Embryonic facial prominence (tissue), 1 donor: ENCODE results near the gene ADGRF1.
"Not testable (repeated sequence)": the region's sequence is repeated elsewhere in the genome, so short reads cannot be mapped to it uniquely, and the experiment has no call there.

Experiments used
- DNase-seq: peaks from one replicate; pipeline ENCODE4 v3.0.0-alpha.2; 2016; ENCODE audit errors: extremely low spot score

Gene ADGRF1

GRCh38 chr6:47022191-47022590 is 19.9 kb downstream of the ADGRF1 start:
- DNase-seq, result no peak

GRCh38 chr6:47019941-47020340 is 22.2 kb downstream of the ADGRF1 start:
- DNase-seq, result no peak

- DNase-seq, result no peak
These were observed 25.2 kb downstream of the ADGRF1 start for GRCh38 chr6:47016909-47017308.

- no peak for DNase-seq
These were observed 25.9 kb downstream of the ADGRF1 start for GRCh38 chr6:47016261-47016660.

GRCh38 chr6:47014401-47014800 is 27.7 kb downstream of the ADGRF1 start:
- DNase-seq, result no peak

GRCh38 chr6:47009583-47009982 is 32.5 kb downstream of the ADGRF1 start:
- DNase-seq, result no peak

GRCh38 chr6:47008397-47008763 is 33.8 kb downstream of the ADGRF1 start:
- DNase-seq, result no peak

- no peak for DNase-seq
These were observed 34.3 kb downstream of the ADGRF1 start for GRCh38 chr6:47007657-47008396.

- DNase-seq, result no peak
These were observed 36.6 kb downstream of the ADGRF1 start for GRCh38 chr6:47005486-47005885.

GRCh38 chr6:47004463-47004862 is 37.7 kb downstream of the ADGRF1 start:
- no peak for DNase-seq

GRCh38 chr6:47000842-47001241 is 41.3 kb downstream of the ADGRF1 start:
- DNase-seq, result no peak

- DNase-seq, result no peak
These were observed 43.6 kb downstream of the ADGRF1 start for GRCh38 chr6:46998436-46999017.

- DNase-seq, result no peak
These were observed 44.5 kb downstream of the ADGRF1 start for GRCh38 chr6:46997646-46998045.

GRCh38 chr6:46996860-46997641 is 45.1 kb downstream of the ADGRF1 start:
- no peak for DNase-seq

GRCh38 chr6:46994933-46995332 is 47.2 kb downstream of the ADGRF1 start:
- no peak for DNase-seq

- no peak for DNase-seq
These were observed 48.3 kb downstream of the ADGRF1 start for GRCh38 chr6:46993846-46994245.

GRCh38 chr6:46992391-46992790 is 49.7 kb downstream of the ADGRF1 start:
- not testable (repeated sequence) for DNase-seq

GRCh38 chr6:46990818-46991510 is 51.2 kb downstream of the ADGRF1 start:
- peak; percentile 43 for DNase-seq

- DNase-seq, result no peak
These were observed 52.0 kb downstream of the ADGRF1 start for GRCh38 chr6:46990031-46990644.

- no peak for DNase-seq
These were observed 52.7 kb downstream of the ADGRF1 start for GRCh38 chr6:46989398-46989797.

GRCh38 chr6:46985943-46986342 is 56.2 kb downstream of the ADGRF1 start:
- no peak for DNase-seq

GRCh38 chr6:46983007-46983411 is 59.1 kb downstream of the ADGRF1 start:
- DNase-seq, result no peak
